ENCODE results near the gene CDCP1.
A peak's percentile ranks its signal among the peaks of the same experiment; 100 is the strongest.
"Not testable (repeated sequence)": the region's sequence is repeated elsewhere in the genome, so short reads cannot be mapped to it uniquely, and the experiment has no call there.

CDCP1 gene

DNA sequence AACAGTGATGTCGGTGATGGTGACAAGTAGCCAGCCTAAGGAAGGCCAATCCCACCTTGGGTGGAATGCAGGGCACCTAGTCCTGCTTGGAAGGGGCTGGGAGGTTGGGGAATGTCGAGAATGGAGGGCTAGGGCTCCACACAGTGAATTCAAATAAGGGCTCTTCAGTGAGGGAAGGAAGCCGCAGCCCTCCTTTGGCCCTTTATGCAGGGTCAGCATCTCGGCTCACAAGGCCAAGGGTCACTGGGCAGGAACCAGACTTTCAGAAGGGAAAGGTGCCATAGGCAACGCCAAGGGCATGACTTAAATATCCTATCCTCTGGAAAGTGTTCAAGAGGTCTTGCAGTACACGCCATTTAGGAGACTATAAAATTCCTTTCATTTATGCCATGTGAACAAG is 63.2 kb downstream of the CDCP1 start:
- no peak overlapping the region for H3K4me3 ChIP-seq (ENCODE audit: low read length)
- TF ChIP-seq, protein P1, sequence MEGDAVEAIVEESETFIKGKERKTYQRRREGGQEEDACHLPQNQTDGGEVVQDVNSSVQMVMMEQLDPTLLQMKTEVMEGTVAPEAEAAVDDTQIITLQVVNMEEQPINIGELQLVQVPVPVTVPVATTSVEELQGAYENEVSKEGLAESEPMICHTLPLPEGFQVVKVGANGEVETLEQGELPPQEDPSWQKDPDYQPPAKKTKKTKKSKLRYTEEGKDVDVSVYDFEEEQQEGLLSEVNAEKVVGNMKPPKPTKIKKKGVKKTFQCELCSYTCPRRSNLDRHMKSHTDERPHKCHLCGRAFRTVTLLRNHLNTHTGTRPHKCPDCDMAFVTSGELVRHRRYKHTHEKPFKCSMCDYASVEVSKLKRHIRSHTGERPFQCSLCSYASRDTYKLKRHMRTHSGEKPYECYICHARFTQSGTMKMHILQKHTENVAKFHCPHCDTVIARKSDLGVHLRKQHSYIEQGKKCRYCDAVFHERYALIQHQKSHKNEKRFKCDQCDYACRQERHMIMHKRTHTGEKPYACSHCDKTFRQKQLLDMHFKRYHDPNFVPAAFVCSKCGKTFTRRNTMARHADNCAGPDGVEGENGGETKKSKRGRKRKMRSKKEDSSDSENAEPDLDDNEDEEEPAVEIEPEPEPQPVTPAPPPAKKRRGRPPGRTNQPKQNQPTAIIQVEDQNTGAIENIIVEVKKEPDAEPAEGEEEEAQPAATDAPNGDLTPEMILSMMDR (conservative IDR thresholded peaks at IDR 0.05; ENCODE audit: low read depth, low read length): no peak
- DNase-seq (ENCODE audit: low read depth): no peak

DNA sequence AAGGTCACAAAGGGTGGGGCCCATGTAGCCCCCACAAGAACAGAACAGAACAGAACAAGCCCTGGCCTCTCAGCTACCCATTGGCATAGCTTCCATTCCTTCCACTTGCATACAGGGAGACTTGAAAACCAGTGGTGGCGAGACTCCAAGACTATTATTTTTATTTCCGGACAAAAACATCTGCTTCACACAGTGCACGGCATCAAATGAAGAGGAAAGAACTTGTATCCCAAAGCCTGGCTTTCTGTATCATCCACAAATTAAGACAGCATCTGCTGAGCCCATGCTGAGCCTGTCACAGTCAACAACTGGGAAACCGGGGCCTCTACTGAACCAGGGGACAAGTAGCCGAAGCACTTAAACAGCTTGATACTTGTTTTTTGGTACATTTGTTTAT is 64.0 kb downstream of the CDCP1 start:
- H3K4me3 ChIP-seq (ENCODE audit: low read length): no peak overlapping the region
- no peak for DNase-seq (ENCODE audit: low read depth)
- TF ChIP-seq, protein P1 (conservative IDR thresholded peaks at IDR 0.05; ENCODE audit: low read depth, low read length): no peak

DNA sequence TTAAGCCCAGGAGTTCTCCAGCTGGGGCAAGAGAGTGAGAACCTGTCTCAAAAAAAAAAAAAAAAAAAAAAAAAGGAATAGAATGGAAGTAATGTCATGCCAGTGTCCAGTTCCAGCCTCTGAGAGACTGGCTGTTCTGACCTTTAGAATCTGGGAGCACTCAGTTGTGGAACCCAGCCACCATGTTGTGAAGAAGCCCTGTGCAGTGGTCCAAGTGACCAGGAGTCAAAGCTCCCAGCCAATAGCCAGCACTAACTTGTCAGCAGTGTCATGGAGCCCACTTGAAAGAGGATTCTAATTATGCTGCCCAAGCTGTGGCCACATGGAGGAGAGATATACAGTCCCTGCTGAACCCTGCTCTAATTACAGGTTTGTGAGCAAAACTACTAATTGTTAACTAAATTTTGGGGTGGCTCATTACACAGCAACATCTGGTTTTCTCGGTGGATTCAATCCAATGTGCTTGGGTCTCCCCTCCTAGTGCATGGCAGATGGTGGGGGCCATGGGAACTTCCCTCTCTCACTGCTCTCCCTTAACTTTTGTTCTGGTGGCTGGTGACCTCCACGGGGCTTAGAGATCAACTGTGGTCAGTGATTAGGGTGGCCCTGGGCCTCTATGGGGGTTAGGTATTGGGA is 64.6 kb downstream of the CDCP1 start:
- DNase-seq (ENCODE audit: low read depth): no peak
- TF ChIP-seq, protein P1 (conservative IDR thresholded peaks at IDR 0.05; ENCODE audit: low read depth, low read length): no peak
- H3K4me3 ChIP-seq (ENCODE audit: low read length): no peak overlapping the region

DNA sequence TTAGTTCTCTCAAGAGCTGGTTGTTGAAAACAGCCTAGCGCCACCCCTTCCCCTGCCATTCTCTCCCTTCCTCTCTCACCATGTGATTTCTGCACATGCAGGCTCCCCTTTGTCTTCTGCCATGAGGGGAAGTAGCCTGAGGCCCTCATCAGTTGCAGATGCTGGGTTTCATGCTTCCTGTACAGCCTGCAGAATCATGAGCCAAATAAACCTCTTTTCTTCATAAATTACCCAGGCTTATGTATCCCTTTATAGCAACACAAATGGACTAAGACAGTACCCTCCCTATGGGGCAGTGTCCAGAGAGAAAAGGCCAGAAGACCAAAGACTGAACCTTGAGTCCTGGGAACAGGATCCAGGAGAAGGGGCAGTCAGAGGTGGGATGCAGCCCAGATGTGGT is 65.4 kb downstream of the CDCP1 start:
- DNase-seq (ENCODE audit: low read depth): no peak
- TF ChIP-seq, protein P1 (conservative IDR thresholded peaks at IDR 0.05; ENCODE audit: low read depth, low read length): no peak
- no peak overlapping the region for H3K4me3 ChIP-seq (ENCODE audit: low read length)

DNA sequence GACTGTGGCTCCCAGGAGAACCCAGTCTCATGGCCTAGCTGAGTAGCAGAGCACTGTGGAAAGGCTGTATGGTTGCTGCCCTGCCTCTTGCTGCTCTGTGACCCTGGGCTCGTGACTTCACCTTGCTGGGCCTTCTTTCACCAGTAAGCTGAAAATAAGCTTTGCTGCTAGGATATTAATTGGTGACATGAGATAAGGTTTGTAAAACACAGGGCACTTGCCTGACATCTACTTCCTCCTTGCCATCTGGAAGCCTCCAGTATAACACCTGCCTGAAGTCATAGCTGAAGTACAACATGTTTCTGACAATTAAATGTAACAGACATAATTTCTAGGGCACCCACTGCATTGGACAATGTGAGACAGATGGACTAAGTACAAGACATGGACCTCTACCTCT is 66.5 kb downstream of the CDCP1 start:
- no peak for DNase-seq (ENCODE audit: low read depth)
- TF ChIP-seq, protein P1 (conservative IDR thresholded peaks at IDR 0.05; ENCODE audit: low read depth, low read length): no peak
- no peak overlapping the region for H3K4me3 ChIP-seq (ENCODE audit: low read length)

DNA sequence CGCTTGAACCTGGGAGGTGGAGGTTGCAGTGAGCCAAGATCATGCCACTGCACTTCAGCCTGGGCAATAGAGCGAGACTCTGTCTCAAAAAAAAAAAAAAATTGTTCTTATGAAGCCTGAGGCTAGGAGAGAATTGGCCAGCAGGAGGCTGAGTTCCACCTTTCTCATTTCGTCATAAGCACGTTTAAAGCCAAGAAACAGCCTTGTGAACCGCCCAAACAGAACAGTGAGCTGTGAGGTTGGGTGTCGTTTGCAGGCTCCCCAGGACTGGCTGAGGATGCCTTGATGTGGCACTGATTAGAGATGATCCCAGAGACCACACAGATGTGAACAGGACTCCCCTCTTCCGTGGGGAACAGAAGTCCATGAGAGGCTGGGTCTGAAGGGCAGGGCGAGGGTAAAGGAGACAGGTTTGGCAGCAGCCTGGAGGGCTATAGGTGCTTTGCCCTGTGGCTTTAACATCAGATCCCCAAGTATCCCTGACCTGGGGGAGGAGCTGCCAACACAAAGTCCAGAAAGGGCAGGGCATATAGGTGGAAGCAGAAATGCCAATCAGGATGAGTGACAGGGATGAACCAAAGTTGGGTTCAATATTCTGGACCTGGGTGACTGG is 67.2 kb downstream of the CDCP1 start:
- no peak overlapping the region for H3K4me3 ChIP-seq (ENCODE audit: low read length)
- DNase-seq (ENCODE audit: low read depth): no peak
- TF ChIP-seq, protein P1 (conservative IDR thresholded peaks at IDR 0.05; ENCODE audit: low read depth, low read length): peak; percentile 37

DNA sequence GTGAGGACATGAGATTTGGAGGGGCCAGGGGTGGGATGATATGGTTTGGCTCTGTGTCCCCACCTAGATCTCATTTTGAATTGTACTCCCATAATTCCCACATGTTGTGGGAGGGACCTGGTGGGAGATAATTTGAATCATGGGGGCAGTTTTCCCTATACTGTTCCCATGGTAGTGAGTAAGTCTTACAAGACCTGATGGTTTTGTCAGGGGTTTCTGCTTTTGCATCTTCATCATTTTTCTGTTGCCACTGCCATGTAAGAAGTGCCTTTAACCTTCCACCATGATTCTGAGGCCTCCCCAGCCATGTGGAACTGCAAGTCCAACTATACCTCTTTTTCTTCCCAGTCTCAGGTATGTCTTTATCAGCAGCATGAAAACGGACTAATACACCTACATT is 67.9 kb downstream of the CDCP1 start:
- H3K4me3 ChIP-seq (ENCODE audit: low read length); DNase-seq (ENCODE audit: low read depth): not testable (repeated sequence)

Data from retinal pigment epithelial cell (primary cell).